ENCODE data around the gene SATB2.

- TF ChIP-seq CTCF (IDR thresholded peaks at IDR 0.05) (no peak), POLR2A (IDR thresholded peaks at IDR 0.05) (no peak), POLR2AphosphoS5 (IDR thresholded peaks at IDR 0.05; ENCODE audit: insufficient read depth in 1 of 2, low read depth in 1 of 2) (no peak)
These were observed 116.6 kb downstream of the SATB2 start for GRCh38 chr2:199341123-199341522.
